Vagina (tissue), 2 donors: ENCODE data around the gene KLK2.

Source experiments
- POLR2A ChIP-seq, 2 donors: fragments of 450-650 bp; IDR thresholded peaks; one replicate each; pipeline ENCODE4 v1.6.1; 2017; ENCODE audit warnings: antibody characterized with exemption in 2 of 2, mild to moderate bottlenecking in 2 of 2, moderate library complexity in 2 of 2
- TF ChIP-seq, protein P1 (sequence below), 3 experiments: fragments of 450-650 bp in 2 of 3; fragments of 200-600 bp in 1 of 3; sonication (generic) in 1 of 3; IDR thresholded peaks; one replicate each; pipeline ENCODE4 v1.5.1; 2017 to 2019; ENCODE audit warnings: antibody characterized with exemption in 3 of 3, mild to moderate bottlenecking in 2 of 3, moderate library complexity in 2 of 3

DNA sequence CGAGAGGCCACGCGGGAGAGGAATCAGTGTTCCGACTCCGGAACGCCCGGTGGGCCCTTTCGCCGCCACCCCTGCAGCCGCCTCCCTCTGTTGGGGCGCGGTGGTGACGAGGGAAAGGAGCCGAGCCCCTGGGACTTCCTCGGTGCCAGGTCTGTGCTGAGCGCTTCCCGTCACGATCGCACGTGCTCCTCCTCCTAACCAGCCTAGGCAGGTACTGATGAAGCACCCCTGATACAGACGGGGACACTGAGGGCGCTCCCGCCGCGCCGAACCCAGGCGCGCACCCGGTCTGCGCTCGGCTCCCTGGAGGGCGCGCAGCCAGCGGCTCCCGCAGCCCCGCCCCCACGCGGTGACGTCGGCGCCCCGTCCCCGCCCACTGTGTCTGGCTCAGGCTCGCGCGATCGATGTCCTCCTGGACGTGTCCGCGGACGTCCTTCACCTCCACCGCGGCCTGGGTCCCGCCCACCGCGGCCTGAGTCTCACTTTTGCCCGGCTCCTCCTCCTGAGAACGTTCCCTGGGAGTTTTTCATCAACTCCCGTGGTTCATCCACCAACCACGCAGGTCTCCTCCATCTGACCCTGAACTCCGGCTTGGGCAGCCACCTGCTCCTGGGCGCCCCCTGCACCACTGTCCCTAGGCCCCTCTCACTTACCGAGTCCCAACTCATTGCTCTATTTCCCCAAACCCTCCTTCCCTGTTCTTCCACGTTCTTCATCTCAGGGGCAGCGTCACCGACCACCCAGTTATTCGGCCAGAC lies 37.3 kb upstream of the KLK2 start:
- TF ChIP-seq, protein P1, sequence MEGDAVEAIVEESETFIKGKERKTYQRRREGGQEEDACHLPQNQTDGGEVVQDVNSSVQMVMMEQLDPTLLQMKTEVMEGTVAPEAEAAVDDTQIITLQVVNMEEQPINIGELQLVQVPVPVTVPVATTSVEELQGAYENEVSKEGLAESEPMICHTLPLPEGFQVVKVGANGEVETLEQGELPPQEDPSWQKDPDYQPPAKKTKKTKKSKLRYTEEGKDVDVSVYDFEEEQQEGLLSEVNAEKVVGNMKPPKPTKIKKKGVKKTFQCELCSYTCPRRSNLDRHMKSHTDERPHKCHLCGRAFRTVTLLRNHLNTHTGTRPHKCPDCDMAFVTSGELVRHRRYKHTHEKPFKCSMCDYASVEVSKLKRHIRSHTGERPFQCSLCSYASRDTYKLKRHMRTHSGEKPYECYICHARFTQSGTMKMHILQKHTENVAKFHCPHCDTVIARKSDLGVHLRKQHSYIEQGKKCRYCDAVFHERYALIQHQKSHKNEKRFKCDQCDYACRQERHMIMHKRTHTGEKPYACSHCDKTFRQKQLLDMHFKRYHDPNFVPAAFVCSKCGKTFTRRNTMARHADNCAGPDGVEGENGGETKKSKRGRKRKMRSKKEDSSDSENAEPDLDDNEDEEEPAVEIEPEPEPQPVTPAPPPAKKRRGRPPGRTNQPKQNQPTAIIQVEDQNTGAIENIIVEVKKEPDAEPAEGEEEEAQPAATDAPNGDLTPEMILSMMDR (IDR thresholded peaks at IDR 0.05) = no peak
- no peak for TF ChIP-seq POLR2A (IDR thresholded peaks at IDR 0.05)
